ENCODE data around the gene MSL3B.
A peak's percentile ranks its signal among the peaks of the same experiment; 100 is the strongest.
"Not testable (repeated sequence)": the region's sequence is repeated elsewhere in the genome, so short reads cannot be mapped to it uniquely, and the experiment has no call there.

Gene MSL3B

DNA sequence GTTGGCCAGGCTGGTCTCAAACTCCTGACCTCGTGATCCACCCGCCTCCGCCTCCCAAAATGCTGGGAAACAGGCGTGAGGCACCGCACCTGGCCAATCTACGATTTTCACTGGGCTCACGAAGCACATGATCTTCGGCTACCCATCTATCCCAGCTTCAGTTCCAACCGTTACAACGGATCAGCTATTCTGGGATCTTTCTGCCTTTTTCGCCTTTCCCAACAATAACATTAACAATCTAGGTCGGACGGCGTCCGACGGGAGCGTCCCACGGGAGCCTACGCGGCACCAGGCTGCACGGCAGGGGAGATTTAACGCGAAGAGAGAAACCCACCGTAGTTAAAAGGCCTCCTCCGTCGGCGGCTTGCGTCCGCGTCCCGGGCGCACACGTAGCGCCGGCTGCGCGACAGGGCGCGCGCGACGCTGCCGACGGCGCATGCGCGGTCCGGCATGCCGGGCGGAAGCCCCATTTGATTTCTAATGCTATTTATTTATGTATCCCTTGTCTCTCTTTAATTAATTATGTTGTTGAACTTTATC, at the start of gene MSL3B:
Gene MSL3B, minus strand, starts transcription at position 394 of the 540 bp plus-strand sequence.
- Mint-ChIP-seq H3K4me1 (peaks cover 25% of the 10 kb centered on the region), H3K27me3 (peaks cover 25% of the 10 kb centered on the region), H3K36me3 (ENCODE audit: low read depth) (peaks cover 21% of the 10 kb centered on the region), H3K4me3 (peak within 1 kb of the TSS; percentile 79), H3K9me3 (peaks cover 10% of the 10 kb centered on the region), H3K27ac (peak within 1 kb of the TSS; percentile 9)
- peak; percentile 63 for DNase-seq
- ChIA-PET POLR2A (interaction anchor here (1.4 to 1.7 kb wide), 2 partner anchors 14 to 26 kb away, joined by 5 to 9 read pairs; partner anchors contain the start of gene HJURP), CTCF (interaction anchor here (2.7 kb wide), 1 partner anchor 10 kb away, joined by 16 read pairs; no protein-coding TSS in a partner anchor)

DNA sequence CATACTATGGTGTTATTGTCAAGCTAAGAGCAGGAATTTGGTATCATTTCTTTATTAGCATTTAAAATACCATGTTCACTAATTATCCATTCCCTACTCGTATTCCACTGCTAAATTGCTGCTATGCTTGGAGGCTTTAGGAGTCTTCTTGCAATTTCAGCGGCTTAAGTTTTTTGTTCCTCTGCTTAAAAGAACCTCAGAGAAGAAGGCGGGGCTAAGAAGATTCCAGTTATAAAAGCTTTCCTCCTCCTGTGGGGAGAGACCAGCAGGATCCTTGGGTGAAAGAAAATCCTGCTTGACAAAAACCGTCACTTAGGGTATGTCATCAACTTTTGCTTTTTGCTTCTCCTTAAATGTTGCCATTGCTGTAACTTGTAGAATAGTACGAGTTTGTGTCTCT, 48.9 kb upstream of the MSL3B start, which contains the start of gene TRPM8:
Gene TRPM8, plus strand, starts transcription at position 258 of the 400 bp plus-strand sequence. CDS start 9,165 bp downstream, outside the sequence.
- Mint-ChIP-seq H3K27ac (no peak within 1 kb of the TSS), H3K27me3 (peaks cover 27% of the 10 kb centered on the region), H3K9me3 (no peaks in the 10 kb centered on the region), H3K4me1 (peaks cover 13% of the 10 kb centered on the region), H3K36me3 (ENCODE audit: low read depth) (no peaks in the 10 kb centered on the region), H3K4me3 (no peak within 1 kb of the TSS)
- DNase-seq = no peak
- ChIA-PET POLR2A (interaction anchor here (0.7 kb wide), 1 partner anchor 9 kb away, joined by 4 read pairs; no protein-coding TSS in a partner anchor), CTCF (interaction anchor here (1.5 to 1.6 kb wide), 2 partner anchors 10 to 11 kb away, joined by 3 to 5 read pairs; no protein-coding TSS in a partner anchor)

DNA sequence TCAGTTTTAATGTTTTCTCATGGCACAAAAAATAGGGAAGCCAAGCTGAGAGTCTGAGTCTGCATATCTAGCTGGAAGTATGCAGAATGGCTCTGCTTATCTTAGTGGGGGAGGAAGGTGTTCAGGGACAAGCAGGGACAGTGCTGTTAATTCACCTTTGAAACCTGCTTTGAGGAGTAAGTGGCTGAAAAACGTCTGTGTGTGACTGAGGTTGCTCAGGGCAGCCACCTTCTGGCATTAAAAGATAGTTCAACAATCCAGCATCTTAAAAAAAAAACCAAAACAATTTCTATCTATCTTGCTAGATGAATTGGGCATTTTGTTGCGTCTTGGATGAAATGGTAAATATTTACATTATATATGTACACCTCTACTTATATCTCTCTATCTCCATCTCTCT, 46.9 kb upstream of the MSL3B start:
- Mint-ChIP-seq H3K36me3 (ENCODE audit: low read depth) (no peaks in the 10 kb centered on the region), H3K9me3 (no peaks in the 10 kb centered on the region), H3K27me3 (peaks cover 34% of the 10 kb centered on the region), H3K27ac (no peak overlapping the region), H3K4me3 (no peak overlapping the region), H3K4me1 (peaks cover 6% of the 10 kb centered on the region)
- ChIA-PET POLR2A (interaction anchor here (0.6 kb wide), 1 partner anchor 174 kb away, joined by 4 read pairs; no protein-coding TSS in a partner anchor), CTCF (no interaction called here)
- no peak for DNase-seq

DNA sequence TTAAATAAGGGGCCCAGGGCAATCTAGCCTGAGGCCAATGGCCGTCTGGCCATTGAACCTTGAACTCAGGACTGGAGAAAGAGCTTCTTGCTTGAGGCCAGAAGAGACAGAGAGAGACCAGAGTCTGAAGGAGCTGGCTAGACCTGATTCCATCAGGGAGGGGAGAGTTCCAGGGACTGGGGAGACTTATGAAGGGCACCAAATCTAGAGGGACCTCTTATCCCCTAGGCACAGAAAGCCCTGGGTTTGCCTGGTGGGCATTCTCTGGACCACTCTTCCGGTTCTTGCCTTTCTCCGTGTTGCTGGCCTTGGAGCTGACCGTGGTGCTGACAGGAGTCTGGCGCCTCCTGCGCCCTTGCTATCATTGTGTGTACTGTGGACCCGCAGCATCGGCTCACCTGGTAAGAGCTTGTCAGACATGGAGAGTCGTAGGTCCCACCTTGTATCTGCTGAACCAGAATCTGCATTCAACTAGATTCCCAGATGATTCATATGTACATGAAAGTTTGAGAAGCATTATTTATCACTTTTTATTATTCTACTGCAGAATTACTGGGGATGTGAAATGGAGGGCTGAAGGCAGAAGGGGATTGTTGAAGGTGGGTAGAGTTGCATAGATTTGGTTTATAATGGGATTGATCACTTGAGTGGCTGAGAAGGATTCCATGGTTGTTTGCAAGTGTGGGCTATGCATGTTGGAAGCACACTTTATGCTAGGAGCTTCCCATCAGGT, 44.7 kb upstream of the MSL3B start:
- CTCF ChIA-PET = no interaction called here

DNA sequence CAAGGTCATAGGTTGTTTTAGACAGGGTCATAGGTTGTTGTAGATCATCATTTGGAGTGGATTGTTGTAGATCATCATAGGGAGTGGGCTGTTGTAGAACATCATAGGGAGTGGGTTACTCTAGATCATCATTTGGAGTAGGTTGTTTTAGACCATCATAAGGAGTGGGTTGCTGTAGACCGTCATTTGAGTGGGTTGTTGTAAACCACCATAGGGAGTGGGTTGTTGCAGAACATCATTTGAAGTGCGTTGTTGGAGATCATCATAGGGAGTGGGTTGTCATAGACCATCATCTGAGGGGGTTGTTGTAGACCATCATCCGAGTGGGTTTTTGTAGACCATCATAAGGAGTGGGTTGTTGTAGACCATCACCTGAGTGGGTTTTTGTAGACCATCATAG, 39.4 kb upstream of the MSL3B start:
- POLR2A ChIA-PET = no interaction called here
- no peak for DNase-seq

More for the DNA sequence above, 44.7 kb upstream of the MSL3B start:
- Mint-ChIP-seq H3K4me3 (no peak overlapping the region), H3K27me3 (peaks cover 29% of the 10 kb centered on the region), H3K36me3 (ENCODE audit: low read depth) (no peaks in the 10 kb centered on the region), H3K4me1 (no peaks in the 10 kb centered on the region), H3K27ac (no peak overlapping the region), H3K9me3 (no peaks in the 10 kb centered on the region)
- peak; percentile 41 for DNase-seq
- POLR2A ChIA-PET = interaction anchor here (0.6 kb wide), 1 partner anchor 8 kb away, joined by 3 read pairs; no protein-coding TSS in a partner anchor

DNA sequence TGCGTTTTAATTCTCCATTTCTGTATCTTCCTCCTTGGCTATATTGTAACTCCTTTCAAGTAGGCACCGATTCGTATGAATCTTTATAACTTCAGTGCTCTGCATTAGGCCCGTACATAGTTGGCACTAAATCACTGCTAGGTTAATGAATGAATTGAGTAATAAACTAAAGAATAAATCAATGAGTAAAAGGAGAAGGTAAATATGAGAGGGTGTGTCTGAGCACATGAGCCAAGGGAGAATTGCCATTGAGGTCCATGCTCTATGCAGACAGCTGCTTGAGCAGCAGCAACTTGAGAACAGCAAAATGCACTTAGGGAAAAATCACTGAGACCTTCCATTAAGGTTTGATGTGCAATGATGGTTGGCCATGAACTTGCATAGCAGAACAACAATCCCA, 37.8 kb upstream of the MSL3B start:
- CTCF ChIA-PET = no interaction called here
- no peak for DNase-seq
- Mint-ChIP-seq H3K4me3 (no peak overlapping the region), H3K36me3 (ENCODE audit: low read depth) (no peaks in the 10 kb centered on the region), H3K4me1 (no peaks in the 10 kb centered on the region), H3K27me3 (peaks cover 6% of the 10 kb centered on the region), H3K9me3 (peaks cover 3% of the 10 kb centered on the region), H3K27ac (no peak overlapping the region)
- POLR2A ChIA-PET = no interaction called here

More for the DNA sequence above, 39.4 kb upstream of the MSL3B start:
- H3K36me3 Mint-ChIP-seq (ENCODE audit: low read depth) = no peaks in the 10 kb centered on the region
- H3K4me3 Mint-ChIP-seq = no peak overlapping the region
- H3K27ac Mint-ChIP-seq = no peak overlapping the region
- H3K4me1 Mint-ChIP-seq = no peaks in the 10 kb centered on the region
- H3K27me3 Mint-ChIP-seq = peaks cover 13% of the 10 kb centered on the region
- CTCF ChIA-PET = no interaction called here
- peaks cover 3% of the 10 kb centered on the region for H3K9me3 Mint-ChIP-seq

DNA sequence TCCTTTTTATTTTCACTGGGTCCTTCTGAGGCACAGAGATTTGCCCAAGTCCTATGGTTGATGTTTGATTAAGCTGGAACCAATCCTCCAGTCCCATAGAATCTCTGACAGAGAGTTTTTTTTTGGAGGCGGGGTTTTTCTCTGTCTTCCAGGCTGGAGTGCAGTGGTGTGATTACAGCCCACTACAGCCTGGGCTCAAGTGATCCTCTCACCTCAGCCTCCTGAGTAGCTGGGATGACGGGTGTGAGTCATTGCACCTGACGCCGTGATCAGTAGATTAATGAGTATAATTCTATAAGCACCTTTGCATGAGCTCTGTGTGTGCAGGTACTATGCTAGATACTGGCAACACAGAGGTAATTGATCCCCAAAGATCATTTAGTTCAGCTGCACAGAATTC, 33.7 kb upstream of the MSL3B start:
- Mint-ChIP-seq H3K4me1 (peaks cover 4% of the 10 kb centered on the region), H3K36me3 (ENCODE audit: low read depth) (no peaks in the 10 kb centered on the region), H3K9me3 (peaks cover 3% of the 10 kb centered on the region), H3K4me3 (no peak overlapping the region), H3K27me3 (peaks cover 5% of the 10 kb centered on the region), H3K27ac (no peak overlapping the region)
- ChIA-PET CTCF (no interaction called here), POLR2A (no interaction called here)
- DNase-seq = no peak

DNA sequence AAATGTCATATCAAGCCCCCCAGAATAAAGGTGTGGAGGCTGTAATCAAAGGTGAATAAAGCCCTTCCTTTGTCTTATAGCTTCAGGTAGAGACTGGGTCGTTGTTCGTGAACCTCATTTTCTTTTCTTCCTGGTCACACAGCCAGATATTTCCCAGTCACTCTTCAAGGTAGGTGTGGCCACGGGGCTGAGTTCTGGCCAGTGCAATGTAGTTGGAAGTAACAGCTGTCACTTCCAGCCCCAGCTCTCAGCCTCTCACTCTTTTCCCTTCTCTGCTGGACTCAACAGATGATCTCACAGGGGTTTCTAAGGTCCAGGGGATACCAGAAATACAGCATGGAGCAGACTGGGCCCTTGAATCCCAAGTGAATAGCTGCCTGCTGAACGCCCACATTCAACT, 33.2 kb upstream of the MSL3B start:
- ChIA-PET CTCF (no interaction called here), POLR2A (no interaction called here)
- H3K27ac Mint-ChIP-seq = no peak overlapping the region
- no peaks in the 10 kb centered on the region for H3K36me3 Mint-ChIP-seq (ENCODE audit: low read depth)
- H3K9me3 Mint-ChIP-seq = peaks cover 2% of the 10 kb centered on the region
- no peak for DNase-seq
- H3K4me3 Mint-ChIP-seq = no peak overlapping the region
- H3K27me3 Mint-ChIP-seq = peaks cover 5% of the 10 kb centered on the region
- H3K4me1 Mint-ChIP-seq = peaks cover 4% of the 10 kb centered on the region

DNA sequence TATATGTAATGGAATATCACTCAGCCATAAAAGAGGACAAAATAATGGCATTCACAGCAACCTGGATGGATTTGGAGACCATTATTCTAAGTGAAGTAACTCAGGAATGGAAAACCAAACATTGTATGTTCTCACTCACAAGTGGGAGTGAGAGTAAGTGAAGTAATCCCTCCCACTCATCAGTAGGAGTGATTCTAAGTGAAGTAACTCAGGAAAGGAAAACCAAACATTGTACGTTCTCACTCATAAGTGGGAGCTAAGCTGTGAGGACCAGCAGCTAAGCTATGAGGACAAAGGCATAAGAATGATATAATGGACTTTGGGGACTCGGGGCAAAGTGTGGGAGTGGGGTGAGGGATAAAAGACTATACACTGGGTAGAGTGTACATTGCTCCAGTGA, 28.1 kb upstream of the MSL3B start:
- H3K27ac Mint-ChIP-seq, POLR2A ChIA-PET: not testable (repeated sequence)

DNA sequence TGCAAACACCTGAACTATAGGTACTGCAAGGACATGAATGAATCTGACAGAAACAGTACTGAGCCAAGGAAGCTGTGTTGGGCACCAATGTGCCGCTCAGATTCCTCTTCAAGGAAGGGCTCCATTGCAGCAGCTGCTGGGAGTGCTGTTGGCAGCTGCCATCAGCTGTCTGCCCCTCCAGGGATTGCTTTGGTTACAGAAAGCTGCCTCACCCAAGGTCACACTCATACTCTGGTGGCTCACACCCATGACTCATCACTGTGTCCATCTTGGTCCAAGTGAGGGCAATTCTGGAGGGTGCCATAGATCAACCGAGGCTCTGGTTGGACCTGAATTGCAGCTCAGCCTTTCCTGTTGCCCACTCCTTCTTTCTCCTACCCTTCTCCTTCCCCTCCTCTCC, 24.6 kb upstream of the MSL3B start:
- Mint-ChIP-seq H3K27ac (no peak overlapping the region), H3K4me1 (no peaks in the 10 kb centered on the region), H3K9me3 (no peaks in the 10 kb centered on the region), H3K4me3 (no peak overlapping the region), H3K36me3 (ENCODE audit: low read depth) (no peaks in the 10 kb centered on the region), H3K27me3 (peaks cover 24% of the 10 kb centered on the region)
- ChIA-PET CTCF (interaction anchor here (1.0 kb wide), 1 partner anchor 14 kb away, joined by 3 read pairs; no protein-coding TSS in a partner anchor), POLR2A (no interaction called here)
- no peak for DNase-seq

More for the DNA sequence above, 28.1 kb upstream of the MSL3B start:
- H3K9me3 Mint-ChIP-seq; H3K36me3 Mint-ChIP-seq (ENCODE audit: low read depth); CTCF ChIA-PET; DNase-seq; H3K4me1 Mint-ChIP-seq; H3K4me3 Mint-ChIP-seq: not testable (repeated sequence)
- peaks cover 13% of the 10 kb centered on the region for H3K27me3 Mint-ChIP-seq

DNA sequence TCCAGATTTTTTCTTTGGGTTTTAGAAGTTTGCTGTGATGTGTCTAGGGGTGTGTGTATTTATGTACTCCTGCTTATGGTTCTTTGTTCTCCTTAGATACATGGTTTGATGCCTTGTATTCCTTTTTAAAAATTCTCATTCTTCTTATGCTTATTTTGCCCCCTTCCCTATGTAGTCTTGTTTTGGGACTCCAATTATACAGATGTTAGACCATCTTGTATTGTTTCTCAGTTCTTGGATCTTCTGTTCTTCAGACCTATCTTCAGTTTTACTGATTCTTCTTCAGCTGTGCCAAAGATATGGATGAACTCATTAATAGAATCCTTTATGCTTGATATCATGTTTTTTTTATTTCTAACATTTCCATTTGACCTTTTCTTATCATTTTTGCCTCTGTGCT, 14.2 kb upstream of the MSL3B start:
- no peaks in the 10 kb centered on the region for H3K4me1 Mint-ChIP-seq
- no peak overlapping the region for H3K4me3 Mint-ChIP-seq
- no peak overlapping the region for H3K27ac Mint-ChIP-seq
- POLR2A ChIA-PET = no interaction called here
- peaks cover 16% of the 10 kb centered on the region for H3K9me3 Mint-ChIP-seq
- H3K36me3 Mint-ChIP-seq (ENCODE audit: low read depth) = peaks cover 7% of the 10 kb centered on the region
- no peak for DNase-seq
- H3K27me3 Mint-ChIP-seq = peaks cover 36% of the 10 kb centered on the region
- CTCF ChIA-PET = no interaction called here

DNA sequence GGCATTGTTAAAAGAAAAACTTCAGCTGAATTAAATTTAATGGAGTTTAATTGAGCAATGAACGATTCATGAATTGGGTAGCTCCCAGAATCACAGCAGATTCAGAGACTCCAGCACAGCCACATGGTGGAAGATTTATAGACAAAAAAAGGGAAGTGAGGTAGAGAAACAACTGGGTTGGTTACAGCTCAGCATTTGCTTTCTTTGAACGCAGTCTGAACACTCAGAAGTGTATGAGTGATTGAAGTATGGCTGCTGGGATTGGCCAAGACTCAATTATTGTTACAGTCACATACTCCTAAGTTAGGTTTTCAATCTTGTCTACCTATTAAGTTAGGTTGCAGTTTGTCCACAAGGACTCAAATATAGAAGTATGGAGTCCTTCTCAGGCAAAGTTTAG, 3.9 kb upstream of the MSL3B start:
- peaks cover 39% of the 10 kb centered on the region for H3K27me3 Mint-ChIP-seq
- CTCF ChIA-PET = interaction anchor here (2.2 kb wide), 1 partner anchor 15 kb away, joined by 7 read pairs; no protein-coding TSS in a partner anchor
- peaks cover 11% of the 10 kb centered on the region for H3K36me3 Mint-ChIP-seq (ENCODE audit: low read depth)

DNA sequence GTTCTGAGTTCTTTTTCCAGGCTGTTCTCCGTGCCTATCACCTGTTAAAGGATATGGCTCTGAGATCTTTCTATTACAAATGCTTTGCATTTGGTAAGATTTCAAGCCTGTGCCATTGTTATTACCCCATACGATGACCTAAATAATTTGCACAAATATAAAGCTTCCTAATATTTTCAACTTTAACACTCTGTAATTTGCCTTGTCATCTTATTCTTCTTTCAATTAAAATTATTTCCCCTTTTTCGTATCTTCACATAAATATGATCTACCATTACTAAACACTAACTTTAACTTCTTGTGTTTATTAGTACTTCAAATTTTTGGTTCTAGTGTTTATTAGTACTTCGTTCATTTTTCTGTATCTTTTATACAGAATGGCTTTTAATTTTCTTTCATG, 3.2 kb upstream of the MSL3B start:
- ChIA-PET CTCF (interaction anchor here (2.2 kb wide), 1 partner anchor 14 kb away, joined by 7 read pairs; no protein-coding TSS in a partner anchor), POLR2A (interaction anchor here (1.2 to 1.3 kb wide), 2 partner anchors 17 to 24 kb away, joined by 3 read pairs; partner anchors contain the start of gene HJURP)
- H3K27ac Mint-ChIP-seq = no peak overlapping the region
- H3K4me1 Mint-ChIP-seq = peaks cover 16% of the 10 kb centered on the region
- H3K27me3 Mint-ChIP-seq = peaks cover 37% of the 10 kb centered on the region
- no peak overlapping the region for H3K4me3 Mint-ChIP-seq
- peaks cover 18% of the 10 kb centered on the region for H3K36me3 Mint-ChIP-seq (ENCODE audit: low read depth)
- H3K9me3 Mint-ChIP-seq = peaks cover 10% of the 10 kb centered on the region
- no peak for DNase-seq

More for the DNA sequence above, 3.9 kb upstream of the MSL3B start:
- H3K4me1 Mint-ChIP-seq = peaks cover 12% of the 10 kb centered on the region
- H3K4me3 Mint-ChIP-seq, H3K27ac Mint-ChIP-seq, DNase-seq: not testable (repeated sequence)
- H3K9me3 Mint-ChIP-seq = peaks cover 10% of the 10 kb centered on the region
- POLR2A ChIA-PET = interaction anchor here (1.2 to 1.3 kb wide), 2 partner anchors 18 to 24 kb away, joined by 3 read pairs; partner anchors contain the start of gene HJURP

Data from activated CD4-positive, alpha-beta memory T cell treated with anti-CD3 and anti-CD28 coated beads, Interleukin-2, amount 10 ng/mL, durations not matched to agents 7 days and 5 days (primary cell).